GM19099 (cell line): ENCODE results near the gene CAMTA1.

Experiments used
- POLR2A ChIP-seq: IDR thresholded peaks from 3 replicates; pipeline ENCODE4 v1.6.1; 2011; ENCODE audit warnings: low read depth; ENCODE audit not compliant: insufficient read length; ENCODE audit errors: extremely low read depth

Gene CAMTA1

DNA sequence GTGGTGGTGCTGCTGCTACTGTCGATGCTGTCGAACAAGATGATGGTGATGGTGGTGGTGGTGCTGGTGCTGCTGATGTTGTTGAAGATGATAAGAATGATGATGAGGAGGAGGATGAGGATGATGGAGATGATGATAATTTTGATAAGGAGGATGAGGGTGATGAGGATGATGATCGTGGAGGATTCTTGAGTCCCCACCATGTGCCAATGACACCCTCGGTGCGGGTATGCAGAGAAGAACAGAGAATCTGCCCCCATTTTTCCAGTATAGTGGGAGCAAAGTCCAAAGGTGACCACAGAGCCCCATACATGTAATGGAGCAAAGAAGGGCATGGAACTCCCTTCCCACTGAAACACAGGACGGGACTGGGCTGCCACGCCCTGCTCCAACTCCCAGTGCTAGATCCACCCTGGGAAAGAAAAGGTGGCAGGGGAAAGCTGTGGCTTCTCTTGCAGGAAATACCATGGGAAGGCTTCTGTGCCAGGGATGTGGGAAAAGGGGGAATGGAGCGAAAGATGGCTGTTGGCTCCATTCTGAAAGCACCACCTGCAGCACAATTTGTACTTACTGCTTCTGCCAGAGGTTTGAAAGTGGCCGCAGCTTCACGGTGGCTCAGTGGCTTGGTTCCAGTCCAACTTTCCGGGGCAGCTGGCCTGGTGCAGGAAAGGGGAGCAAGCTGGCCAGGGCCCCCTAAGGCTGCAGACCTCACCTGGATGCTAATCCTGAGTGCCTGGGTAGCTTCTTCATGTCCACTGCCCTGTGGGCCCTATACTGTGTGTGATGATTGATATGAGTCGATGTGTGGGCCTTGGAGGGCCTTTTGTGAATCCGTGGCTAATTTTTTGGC is 598.6 kb downstream of the CAMTA1 start:
- TF ChIP-seq POLR2A = no peak

DNA sequence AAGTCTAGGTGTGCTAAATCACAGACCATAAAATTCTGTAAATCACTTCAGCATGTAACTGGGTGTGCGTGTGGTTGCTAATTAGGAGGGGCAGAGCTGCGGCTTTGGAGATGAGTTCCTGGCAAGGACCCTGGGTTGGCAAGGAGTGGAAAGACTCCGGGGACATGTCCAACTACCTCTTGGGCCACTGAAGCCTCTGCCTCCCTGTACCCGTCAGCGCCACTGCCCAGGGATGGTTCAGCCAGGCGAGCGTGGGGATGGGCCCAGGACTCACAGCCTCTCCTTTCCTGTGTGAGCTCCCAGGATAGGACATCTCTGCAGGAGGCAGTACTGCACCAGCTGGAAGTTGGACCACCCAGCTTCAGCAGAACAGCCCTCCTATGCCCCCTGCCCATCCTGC is 599.4 kb downstream of the CAMTA1 start:
- no peak for TF ChIP-seq POLR2A

DNA sequence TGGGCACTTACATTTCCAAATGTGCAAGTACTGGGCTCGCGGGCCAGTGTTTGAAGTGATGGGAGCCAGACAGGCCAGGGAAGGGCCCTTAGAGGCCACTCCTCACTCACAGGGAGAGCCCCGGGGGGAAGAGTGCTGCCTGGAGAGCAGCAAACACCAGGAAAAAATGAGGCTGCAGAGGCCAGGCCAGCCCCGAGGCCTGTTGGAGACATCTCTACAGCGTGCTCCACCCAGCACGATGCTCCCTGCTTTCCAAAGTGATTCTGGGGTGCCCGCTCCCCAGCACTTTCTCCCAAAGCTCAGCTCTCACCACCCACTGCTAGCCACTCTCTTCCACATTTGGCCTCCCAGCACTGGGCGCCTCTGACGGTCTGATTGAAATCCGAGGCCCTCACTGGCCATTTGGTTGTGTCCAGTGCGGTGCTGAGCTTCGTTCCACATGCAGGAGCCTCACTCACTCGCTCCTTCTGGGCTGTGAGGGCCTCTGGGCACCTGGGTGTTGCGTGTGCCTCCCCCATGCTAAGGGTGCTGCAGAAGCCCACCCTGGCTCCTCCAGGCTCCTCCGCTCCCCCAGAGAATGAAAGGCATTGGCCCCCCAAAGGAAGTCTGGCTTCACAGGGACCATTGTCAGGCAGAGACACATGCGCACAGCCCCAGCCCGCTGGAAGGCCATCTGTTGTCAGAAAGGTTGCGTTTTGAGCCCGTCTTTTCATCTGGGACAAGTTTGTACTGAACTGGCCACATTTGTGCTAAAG is 600.4 kb downstream of the CAMTA1 start:
- TF ChIP-seq POLR2A = no peak

DNA sequence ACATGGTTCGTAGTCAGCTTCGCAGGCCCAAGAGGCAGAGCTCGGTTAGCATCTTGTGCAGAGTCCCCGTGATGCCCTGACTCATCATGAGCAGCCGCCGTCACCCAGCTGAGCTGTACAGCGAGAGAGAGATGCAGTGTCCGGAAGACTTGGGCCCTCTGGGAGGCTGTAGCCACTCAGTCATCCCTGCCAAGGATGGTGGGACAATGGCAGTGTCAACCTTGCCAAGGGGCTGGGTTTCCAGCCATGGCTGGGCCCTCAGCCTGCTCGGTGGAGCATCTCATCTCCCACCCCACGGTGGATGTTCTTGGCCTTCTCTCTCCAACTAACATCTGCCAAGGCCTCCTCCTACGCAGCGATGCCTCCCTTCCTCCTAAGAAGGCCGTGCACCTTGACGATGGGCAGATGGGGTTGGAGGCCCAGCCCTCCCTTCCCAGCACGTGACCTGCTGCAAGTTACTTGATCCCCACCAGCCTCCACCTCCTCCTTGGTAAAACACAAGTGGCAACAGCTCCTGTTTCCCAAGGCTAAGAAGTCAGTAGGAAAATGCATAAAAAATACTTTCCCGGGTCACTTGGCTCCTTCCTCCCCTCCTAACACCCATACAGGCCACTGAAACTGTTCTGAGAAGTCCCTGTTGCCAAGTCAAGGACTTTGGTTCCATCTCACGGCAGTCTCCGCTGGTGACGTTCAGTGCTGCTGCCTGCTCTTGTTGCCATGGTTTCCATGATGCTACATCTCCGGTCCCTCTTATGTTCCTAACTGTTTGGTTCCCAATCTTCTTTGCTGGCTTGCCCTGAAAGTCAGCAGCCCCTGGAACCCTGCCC is 601.2 kb downstream of the CAMTA1 start:
- TF ChIP-seq POLR2A = no peak

DNA sequence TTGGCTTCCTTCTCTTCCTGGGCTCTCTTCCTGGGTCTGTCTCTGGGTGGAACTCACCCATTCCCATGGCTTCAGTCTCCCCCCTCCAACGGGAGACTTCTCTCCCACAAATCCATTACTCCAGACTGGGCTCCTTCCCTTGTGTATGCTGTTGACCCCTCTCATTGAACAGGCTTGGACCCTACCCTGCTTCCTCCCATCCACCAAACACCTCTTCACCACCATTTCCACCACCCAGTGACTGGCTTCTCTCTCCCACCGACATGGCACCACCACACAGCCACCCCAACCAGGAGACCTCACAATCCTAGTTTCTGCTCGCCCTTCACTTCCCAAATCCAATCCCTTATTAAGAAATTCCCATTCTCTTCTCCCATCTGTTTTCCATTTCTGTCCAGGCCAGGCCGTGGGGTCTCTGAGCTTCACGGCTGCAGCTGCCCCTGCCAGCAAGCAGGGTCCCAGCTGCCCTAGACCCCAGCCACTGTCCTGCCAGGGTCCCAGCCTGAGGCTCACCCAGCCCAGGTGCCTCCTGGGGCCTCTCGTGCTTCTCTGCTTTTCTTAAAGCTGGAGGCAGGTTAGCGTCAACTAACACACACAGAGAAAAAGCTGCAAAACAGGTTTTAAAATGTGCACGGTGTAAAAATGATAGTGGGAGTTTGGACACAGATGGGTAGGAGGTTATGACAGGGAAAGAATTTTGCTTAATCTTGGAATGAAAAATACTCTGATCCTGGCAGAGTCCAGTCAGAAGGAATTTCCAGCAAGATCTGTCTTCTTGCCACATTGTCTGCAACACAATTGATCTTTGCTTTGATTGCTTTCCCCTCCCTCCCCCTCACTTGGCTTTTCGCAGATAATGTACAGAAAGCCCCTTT is 602.0 kb downstream of the CAMTA1 start:
- TF ChIP-seq POLR2A = no peak

DNA sequence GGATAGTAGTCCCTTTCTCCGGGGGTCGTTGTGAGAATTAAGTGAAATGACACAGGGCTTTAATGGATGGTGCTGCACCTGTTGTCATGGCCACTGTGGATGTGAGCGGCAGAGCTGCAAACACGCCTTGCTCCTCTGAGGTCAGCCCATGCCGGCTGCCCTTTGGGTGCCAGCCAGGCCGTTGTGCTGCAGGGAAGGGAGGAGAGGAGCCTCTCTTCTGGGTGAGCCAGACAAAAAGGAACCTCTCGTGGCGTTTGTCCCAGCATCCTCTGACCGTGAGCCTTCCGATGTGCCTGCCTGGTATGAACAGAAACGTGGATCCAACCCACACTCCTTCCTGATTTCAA is 602.9 kb downstream of the CAMTA1 start:
- no peak for TF ChIP-seq POLR2A

DNA sequence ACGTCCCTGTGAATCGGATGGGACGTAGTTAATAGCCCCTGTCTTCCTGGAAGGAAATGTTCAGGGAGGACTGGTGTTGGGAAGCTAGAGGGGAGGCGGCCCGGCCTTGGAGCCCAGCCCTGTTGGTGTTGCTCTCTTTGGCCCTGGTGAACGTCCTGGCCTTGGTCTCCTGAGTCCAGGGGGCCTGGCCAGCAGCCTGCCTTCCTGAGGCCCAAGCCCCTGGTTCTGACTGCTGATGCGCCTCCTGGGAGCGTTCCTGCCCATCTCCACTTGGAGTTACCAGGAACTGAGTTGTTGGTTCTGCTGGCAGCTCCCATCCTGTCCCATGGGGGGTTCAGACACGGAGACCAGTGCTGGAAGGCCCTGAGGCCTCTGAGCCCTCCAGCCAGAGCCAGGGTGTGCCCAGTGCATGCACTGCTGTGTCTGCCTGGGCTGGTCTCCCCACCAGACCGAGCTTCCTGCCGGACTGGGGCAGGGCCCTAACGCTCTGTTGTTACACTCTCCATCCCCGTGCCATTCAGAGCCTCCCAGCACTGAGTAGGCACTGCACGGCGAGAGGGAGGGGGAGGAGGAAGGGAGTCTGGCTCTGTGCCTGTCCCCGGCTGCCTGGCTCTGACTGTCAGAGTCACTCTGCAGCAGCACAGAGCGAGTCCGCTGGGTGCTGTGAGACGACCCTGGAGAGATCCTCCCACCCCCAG is 603.4 kb downstream of the CAMTA1 start:
- no peak for TF ChIP-seq POLR2A

DNA sequence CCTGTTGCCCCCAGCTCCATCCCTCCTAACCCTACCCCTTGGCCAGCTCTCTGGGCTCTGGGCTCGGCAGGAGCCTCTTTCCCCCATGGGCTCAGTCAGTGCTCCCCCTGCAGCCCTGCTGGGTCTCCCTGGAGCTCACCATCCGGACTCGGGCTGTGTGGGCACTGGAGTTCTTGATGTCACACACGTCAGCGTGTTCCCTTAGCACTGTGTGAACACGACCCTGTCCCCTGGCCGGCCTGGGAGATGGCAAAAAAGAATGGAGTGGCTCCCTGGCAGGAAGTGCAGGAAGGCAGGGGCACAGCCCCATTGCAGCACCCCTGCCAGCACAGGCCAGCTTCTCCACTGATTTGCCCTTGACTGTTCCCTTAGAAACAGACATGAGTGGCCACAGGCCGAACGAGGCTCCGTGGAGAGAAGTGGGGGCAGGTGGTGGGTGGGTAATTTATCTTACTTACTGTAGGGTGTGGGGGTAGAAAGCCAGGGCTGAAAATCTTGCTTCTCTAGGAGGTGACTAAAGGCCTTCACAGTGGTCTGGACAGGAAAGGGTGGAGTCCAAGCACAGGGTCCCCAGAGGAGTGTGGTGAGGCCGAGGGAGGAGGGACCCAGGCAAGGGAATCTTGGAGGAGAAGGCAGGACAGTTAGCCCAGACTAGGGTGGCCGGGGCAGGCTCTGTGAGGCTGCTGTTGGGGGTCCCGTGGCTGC is 604.1 kb downstream of the CAMTA1 start:
- no peak for TF ChIP-seq POLR2A

DNA sequence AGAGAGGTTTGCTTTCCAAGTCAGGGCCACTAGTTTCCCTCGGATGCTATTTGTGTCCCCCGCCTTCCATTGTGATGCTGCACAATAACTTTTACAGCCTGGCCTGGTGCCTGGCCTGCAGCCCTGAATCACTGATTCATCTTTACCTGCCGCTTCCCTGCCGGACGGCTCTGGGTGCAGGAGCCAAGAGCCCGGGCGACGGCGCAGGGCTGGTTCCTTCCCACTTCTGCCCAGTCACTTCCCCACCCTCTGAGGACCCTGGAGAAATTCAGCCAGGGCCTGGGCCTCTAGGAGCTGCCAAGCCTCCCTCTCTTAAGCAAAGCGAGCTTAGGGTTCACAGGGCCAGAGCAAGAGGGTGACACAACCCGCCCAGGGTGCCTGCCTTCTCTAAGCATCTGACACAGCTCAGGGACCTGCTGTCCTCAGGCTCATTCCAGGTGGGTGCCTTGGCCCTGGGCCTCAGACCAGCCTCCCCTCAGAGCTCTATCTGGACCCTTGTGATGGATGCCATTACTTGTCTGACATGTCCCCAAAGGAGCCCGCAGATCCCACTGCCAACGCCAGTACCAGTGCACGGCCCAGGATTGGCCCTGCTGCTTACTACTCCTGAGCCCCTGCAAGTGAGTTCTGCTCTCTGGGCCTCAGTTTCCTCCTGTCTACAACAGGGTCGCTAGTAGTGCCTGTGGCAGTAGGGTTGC is 604.8 kb downstream of the CAMTA1 start:
- TF ChIP-seq POLR2A = no peak

DNA sequence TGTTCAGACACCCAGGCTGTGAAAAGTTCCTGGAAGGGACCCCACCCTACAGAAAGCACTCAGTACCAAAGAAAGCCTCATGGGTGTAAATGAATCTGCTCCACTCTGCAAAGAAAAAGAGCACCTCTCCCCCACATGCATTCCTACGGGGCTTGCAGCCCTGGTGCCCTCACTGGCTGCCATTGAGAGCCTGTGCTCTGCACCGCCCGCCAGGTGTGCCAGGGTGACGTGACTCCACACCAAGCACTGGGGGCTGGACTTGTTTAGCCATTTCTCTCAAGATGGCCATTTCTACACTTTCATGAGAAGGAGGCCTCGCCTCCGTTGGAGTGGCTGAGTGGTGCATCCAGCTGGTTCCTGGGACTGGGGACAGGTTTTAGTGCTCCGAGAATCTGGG is 605.3 kb downstream of the CAMTA1 start:
- TF ChIP-seq POLR2A = no peak

DNA sequence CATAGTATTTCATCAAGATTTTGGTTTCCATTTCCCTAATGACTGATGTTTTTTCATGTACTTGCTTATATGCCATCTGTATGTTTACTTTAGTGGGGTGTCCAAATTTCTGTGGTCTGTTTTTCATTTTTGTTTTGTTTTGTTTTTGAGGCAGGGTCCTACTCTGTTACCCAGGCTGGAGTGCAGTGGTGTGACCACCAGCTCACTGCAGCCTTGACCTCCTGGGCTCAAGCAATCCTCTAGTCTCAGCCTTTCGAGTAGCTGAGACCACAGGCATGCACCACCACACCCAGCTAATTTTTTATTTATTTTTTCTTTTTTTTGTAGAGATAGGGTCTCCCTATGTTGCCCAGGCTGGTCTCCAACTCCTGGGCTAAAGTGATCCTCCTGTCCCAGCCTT is 607.9 kb downstream of the CAMTA1 start:
- no peak for TF ChIP-seq POLR2A

DNA sequence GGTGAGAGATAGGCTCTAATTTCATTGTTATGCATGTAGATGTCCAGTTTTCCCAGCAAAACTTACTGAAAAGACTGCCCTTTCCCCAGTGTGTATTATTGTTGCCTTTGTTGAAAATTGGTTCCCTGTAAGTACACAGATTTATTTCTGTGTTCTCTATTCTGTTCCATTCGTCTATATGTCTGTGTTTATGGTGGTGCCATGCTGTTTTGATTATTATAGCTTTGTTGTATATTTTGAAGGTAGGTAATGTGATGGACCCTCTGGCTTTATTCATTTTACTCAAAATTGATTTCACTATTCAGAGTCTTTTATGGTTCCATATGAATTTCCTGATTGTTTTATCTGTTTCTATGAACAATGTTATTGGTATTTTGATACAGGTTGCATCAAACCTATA is 610.0 kb downstream of the CAMTA1 start:
- TF ChIP-seq POLR2A = no peak

DNA sequence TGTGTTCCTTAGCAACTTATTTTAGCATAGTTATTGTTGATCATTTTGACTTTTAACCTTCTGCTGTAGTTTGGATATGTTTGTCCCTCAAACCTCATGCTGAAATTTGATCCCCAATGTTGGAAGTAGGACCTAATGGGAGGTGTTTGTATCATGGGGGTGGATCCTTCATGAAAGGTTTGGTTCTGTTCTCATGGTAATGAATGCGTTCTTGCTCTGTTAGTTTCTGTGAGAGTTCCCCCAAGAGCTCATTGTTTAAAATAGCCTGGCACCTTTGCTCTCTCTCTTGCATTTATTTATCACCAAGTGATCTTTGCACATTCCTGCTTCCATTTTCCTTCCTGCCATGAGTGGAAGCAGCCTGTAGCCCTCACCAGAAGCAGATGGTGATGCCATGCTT is 613.7 kb downstream of the CAMTA1 start:
- no peak for TF ChIP-seq POLR2A
